Activated CD8-positive, alpha-beta memory T cell treated with anti-CD3 and anti-CD28 coated beads, Interleukin-2, amount 10 ng/mL, durations not matched to agents 7 days and 5 days (primary cell): ENCODE data around the gene DHRS12. TPM values are rescaled to one million over a fixed set of nuclear protein-coding genes. Genes with fewer than 3 reads are reported as not detected.

ENCODE experiments used
- ATAC-seq: fragments of 150-1000 bp; cut with Tn5 transposase; one replicate; pipeline ENCODE4 v1.10.0; 2021; ENCODE audit warnings: moderate library complexity
- CTCF ChIA-PET: fragments of 350-600 bp; sonication (Branson Sonifier 250); formaldehyde crosslinking; loops from one replicate; lab custom pipeline; 2021; ENCODE audit warnings: antibody characterized with exemption; lab: Charles Lee
- DNase-seq: peaks from one replicate; pipeline ENCODE4 v3.0.0-alpha.2; 2020
- H3K27ac Mint-ChIP-seq: one replicate; pipeline ENCODE4 v1.8.0; 2021; ENCODE audit warnings: mild to moderate bottlenecking, mixed read lengths
- H3K27me3 Mint-ChIP-seq: one replicate; pipeline ENCODE4 v1.8.0; 2021; ENCODE audit warnings: mixed read lengths
- H3K36me3 Mint-ChIP-seq: one replicate; pipeline ENCODE4 v1.8.0; 2021; ENCODE audit warnings: mild to moderate bottlenecking, mixed read lengths
- H3K4me1 Mint-ChIP-seq: one replicate; pipeline ENCODE4 v1.8.0; 2021; ENCODE audit warnings: mixed read lengths
- H3K4me3 Mint-ChIP-seq: one replicate; pipeline ENCODE4 v1.8.0; 2021; ENCODE audit warnings: mild to moderate bottlenecking, moderate library complexity, mixed read lengths
- H3K9me3 Mint-ChIP-seq: one replicate; pipeline ENCODE4 v1.8.0; 2022; ENCODE audit warnings: low read depth, mixed read lengths
- total RNA-seq, 2 experiments: library from RNA; stranded (reverse); gene quantifications; one replicate each; pipeline ENCODE4 v1.2.3, GENCODE V29; 2021

The DHRS12 gene
- total RNA-seq, 2 experiments from 2014 or later, result 6.0 to 6.6 TPM

DNA sequence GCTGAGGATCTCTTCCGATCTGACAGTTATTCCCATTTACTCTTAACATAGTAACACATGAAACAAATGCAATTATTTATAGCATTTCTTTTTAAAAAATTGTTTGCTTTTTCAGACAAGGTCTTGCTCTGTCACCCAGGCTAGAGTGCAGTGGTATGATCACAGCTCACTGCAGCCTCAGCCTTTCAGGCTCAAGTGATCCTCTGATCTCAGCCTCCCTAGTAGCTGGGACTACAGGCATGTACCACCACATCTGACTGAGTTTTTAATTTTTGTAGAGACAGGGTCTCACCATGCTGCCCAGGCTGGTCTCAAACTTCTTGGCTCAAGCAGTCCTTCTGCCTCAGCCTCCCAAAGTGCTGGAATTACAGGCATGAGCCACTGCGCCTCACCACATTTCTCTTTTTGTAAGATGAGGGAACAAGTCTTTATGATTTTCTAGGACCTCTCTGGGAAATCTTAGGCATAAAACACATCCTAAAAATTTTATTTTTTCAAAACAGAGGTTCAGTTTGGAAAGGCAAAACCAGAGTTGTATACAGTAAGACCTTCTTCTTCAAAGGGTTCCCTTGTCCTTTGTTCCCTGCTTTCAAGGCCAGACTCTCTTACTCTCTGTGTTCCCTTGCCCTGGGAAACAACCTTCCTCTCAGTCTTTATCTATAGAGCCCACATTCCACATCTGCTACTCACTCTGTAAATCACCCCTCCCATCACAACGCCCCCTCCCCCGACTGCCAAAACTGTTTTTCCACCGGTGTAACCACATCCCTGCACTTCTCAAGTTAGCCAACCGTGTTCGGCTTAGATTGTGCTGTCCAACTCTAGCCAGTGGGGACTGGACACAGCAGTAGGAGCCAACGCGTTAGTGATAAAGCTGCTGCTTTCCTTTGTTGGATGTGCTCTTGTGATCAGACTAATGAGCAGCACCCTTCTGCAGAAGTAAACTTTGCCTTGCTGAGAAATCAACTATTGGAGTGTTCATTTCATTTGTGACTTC is 56.2 kb downstream of the DHRS12 start:
- Mint-ChIP-seq H3K4me3 (no peak overlapping the region), H3K27ac (no peak overlapping the region), H3K27me3 (no peaks in the 10 kb centered on the region), H3K4me1 (no peaks in the 10 kb centered on the region), H3K9me3 (peaks cover 6% of the 10 kb centered on the region), H3K36me3 (peaks cover 32% of the 10 kb centered on the region)
- no peak for DNase-seq
- CTCF ChIA-PET, result no interaction called here
- ATAC-seq, result no peak

DNA sequence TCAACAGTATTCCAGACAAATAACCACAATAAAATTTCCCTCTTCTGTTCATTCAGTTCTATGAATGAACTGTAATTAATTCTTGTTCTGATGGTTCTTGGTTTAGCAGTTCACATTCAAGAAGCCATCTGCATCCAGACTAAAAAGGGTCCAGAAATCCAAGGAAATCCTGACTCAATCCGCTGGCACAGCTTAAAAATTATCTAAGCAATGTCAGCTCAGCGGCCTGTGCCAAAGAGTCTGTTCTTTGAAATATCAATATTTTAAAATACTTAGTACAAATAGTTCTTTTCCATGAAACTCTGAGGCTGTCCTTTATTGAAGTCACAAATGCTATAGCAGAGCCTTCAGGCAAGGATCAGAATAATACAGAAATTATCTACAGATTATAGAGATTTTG is 57.2 kb downstream of the DHRS12 start:
- peaks cover 32% of the 10 kb centered on the region for H3K36me3 Mint-ChIP-seq
- no peak overlapping the region for H3K27ac Mint-ChIP-seq
- H3K4me1 Mint-ChIP-seq, result no peaks in the 10 kb centered on the region
- H3K27me3 Mint-ChIP-seq, result no peaks in the 10 kb centered on the region
- CTCF ChIA-PET, result no interaction called here
- ATAC-seq (no peak), DNase-seq (no peak)
- peaks cover 6% of the 10 kb centered on the region for H3K9me3 Mint-ChIP-seq
- H3K4me3 Mint-ChIP-seq, result no peak overlapping the region

DNA sequence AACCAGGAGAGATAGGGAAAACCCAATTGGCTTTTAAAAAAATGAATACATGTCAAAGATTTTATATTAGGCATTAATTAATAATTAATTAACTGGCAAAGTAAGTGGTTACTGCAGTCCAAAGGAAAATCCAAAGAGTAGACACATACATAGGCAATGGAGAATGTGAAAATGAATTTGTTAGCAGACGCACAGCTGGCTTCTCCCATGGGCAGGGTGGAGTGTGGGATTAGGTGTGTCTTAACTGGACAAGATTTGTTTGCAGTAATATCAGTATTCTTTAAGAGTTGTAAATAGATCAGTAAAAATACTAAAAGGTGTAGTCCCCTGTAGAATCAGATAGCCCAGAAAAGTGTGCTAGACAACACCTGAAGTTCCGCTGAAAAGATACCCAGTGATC is 58.7 kb downstream of the DHRS12 start:
- Mint-ChIP-seq H3K4me1 (no peaks in the 10 kb centered on the region), H3K36me3 (peaks cover 28% of the 10 kb centered on the region)

DNA sequence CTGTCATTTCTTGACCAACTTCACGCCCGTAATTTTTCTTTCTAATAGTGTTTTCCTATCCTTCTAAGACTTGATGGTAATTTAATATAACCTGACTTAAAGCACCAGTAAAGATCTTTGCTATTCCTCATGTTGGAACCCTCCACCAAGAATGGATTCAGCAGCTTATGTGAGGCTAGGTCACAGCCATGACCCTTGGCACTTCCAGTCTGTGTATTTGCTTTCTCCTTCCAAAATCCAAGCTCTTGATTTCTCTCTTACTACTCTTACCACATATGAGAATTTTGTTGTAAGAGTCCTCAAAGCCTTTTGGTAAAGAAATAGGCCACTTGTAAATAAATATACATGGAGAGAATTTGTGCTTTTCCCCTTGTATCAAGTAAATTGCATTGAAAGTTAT is 61.4 kb downstream of the DHRS12 start:
- CTCF ChIA-PET, result interaction anchor here (1.0 kb wide), 1 partner anchor 157 kb away, joined by 3 read pairs; no protein-coding TSS in a partner anchor

More for the DNA sequence above, 58.7 kb downstream of the DHRS12 start:
- CTCF ChIA-PET, result no interaction called here
- ATAC-seq (no peak), DNase-seq (no peak)
- Mint-ChIP-seq H3K9me3 (peaks cover 6% of the 10 kb centered on the region), H3K27ac (no peak overlapping the region), H3K27me3 (no peaks in the 10 kb centered on the region), H3K4me3 (no peak overlapping the region)

DNA sequence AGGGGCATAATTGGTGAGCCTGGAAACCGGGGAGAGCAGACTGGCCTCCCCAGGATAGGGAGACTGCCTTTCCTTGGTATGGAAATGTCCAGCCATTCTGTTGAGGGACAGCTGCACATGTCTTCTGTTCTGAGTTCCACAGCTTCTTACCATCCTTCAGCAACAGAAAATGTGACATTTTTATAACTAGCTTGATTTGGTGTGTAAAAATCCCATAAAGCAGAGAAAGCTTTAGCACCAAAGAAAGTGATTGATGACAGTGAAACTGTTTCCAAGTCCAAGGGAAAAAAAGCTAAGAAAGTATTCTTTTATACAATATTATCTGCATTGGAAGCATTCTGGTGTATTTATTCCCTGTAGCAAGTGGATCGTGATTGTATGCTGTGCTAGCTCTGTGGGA is 61.9 kb downstream of the DHRS12 start:
- no peak overlapping the region for H3K27ac Mint-ChIP-seq
- CTCF ChIA-PET, result no interaction called here
- no peak overlapping the region for H3K4me3 Mint-ChIP-seq
- peaks cover 17% of the 10 kb centered on the region for H3K4me1 Mint-ChIP-seq
- H3K27me3 Mint-ChIP-seq, result no peaks in the 10 kb centered on the region
- H3K36me3 Mint-ChIP-seq, result peaks cover 19% of the 10 kb centered on the region
- no peaks in the 10 kb centered on the region for H3K9me3 Mint-ChIP-seq
- DNase-seq (no peak), ATAC-seq (no peak)

More for the DNA sequence above, 61.4 kb downstream of the DHRS12 start:
- ATAC-seq, result no peak
- no peaks in the 10 kb centered on the region for H3K27me3 Mint-ChIP-seq
- no peak for DNase-seq
- no peak overlapping the region for H3K27ac Mint-ChIP-seq
- peaks cover 12% of the 10 kb centered on the region for H3K4me1 Mint-ChIP-seq
- H3K4me3 Mint-ChIP-seq, result no peak overlapping the region
- H3K9me3 Mint-ChIP-seq, result no peaks in the 10 kb centered on the region
- H3K36me3 Mint-ChIP-seq, result peaks cover 22% of the 10 kb centered on the region

DNA sequence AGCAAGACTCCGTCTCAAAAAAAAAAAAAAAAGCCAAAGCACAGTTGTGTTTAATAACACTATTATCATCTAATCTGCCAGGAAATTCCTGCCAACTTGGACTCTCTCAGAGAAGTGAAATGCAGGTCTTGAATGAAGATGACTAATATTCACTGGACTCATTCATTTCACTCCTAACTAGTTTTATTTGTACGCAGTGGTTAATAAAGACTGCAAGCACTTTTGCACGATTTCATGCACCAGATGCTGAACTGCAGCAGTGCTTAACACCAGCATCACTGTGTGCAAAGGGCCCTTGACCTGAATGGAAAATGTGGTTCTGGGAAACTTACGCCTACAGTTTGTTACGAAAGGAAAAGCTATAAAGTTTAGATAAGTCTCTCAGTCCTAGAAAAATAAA is 63.3 kb downstream of the DHRS12 start:
- no peak overlapping the region for H3K4me3 Mint-ChIP-seq
- no peak overlapping the region for H3K27ac Mint-ChIP-seq
- no peaks in the 10 kb centered on the region for H3K9me3 Mint-ChIP-seq
- CTCF ChIA-PET, result no interaction called here
- ATAC-seq, result no peak
- H3K4me1 Mint-ChIP-seq, result peaks cover 17% of the 10 kb centered on the region
- peaks cover 17% of the 10 kb centered on the region for H3K36me3 Mint-ChIP-seq
- no peaks in the 10 kb centered on the region for H3K27me3 Mint-ChIP-seq
- DNase-seq, result no peak

DNA sequence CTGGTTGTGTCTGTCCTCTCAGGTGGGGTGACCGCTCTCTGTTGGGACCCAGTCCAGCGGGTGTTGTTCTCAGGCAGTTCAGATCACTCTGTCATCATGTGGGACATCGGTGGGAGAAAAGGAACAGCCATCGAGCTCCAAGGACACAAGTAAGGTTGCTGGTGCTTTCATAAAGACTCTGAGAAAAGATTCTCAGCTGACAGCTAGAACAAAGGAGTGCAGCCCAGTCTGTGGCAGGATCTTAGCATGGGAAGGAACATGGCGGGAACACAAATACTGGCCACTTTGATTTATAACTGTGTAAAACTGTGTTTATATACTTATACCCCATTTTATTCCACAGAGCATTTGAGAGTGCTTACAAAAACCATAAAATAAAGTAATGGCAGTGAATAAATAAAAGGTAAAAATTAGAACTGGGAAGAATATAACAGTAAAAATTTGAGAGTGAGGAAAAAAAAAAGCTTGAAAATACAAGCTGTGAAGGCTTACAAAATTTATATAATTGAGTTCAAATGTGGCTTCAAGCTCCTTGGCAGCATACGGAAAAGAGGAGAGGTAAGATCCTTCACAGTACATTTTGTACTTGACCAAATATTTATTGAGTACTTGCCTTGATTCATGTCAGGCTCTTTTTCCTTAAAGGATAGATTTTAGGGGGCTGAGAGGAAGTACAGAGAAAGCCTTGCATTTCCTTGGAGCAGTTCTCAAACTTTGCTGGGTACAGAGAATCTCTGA is 64.8 kb downstream of the DHRS12 start:
- Mint-ChIP-seq H3K36me3 (peaks cover 13% of the 10 kb centered on the region), H3K27ac (no peak overlapping the region), H3K9me3 (no peaks in the 10 kb centered on the region), H3K4me3 (no peak overlapping the region), H3K27me3 (no peaks in the 10 kb centered on the region), H3K4me1 (peaks cover 17% of the 10 kb centered on the region)
- ATAC-seq, result no peak
- DNase-seq, result no peak
- CTCF ChIA-PET, result interaction anchor here (1.2 kb wide), 1 partner anchor 25 kb away, joined by 3 read pairs; no protein-coding TSS in a partner anchor

DNA sequence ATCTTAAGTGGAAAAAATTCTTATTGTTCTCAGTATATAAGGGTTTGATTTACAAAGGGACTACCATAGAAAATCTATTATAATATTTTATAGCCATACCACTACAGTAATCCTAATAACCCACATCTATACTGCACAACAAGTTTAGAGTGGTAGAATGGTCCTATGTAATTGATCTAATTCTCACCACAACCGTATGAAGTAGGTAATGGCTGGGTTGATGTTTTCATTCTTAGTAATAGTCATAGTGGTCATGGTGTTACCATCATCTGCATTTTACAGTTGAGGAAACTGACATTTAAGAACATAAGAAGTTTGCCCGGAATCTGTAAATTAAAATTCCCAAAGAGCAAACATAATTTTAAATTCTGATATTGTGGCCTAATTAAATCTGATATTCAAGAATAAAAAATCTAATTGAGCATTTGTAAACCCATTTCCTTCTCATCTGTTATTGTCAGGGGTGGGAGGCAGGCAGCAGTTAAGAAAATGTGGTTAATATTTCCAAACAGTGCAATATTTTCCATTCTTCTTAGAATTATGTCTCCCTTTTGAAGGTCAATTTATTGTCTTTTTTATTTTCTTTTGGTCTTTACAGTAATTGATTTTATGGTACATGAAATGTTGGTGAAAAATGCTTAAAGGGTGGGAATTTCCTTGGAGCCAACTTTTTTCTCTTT is 65.6 kb downstream of the DHRS12 start:
- Mint-ChIP-seq H3K4me1 (peaks cover 17% of the 10 kb centered on the region), H3K4me3 (no peak overlapping the region), H3K36me3 (peaks cover 9% of the 10 kb centered on the region), H3K9me3 (no peaks in the 10 kb centered on the region), H3K27me3 (no peaks in the 10 kb centered on the region), H3K27ac (no peak overlapping the region)
- ATAC-seq (peak; percentile 71), DNase-seq (no peak)
- CTCF ChIA-PET, result no interaction called here

DNA sequence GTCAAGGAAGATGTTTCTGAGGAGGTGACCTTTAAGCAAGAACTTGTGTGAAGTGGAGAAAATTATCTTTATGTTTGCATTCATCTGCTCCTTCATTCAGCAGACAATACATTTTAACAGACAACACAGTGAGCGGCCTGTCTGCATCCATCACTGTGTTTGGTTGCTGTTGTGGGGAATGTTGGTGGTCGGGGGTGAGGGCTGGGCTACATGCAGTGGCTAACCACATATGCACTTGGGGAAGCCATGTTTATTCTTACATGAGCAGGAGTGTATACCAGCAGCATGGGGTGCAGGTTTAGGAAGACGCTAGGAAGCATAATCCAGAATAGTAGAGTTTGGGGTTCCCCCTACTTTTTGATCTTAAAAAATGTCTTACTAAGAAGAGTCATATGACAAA is 66.4 kb downstream of the DHRS12 start:
- ATAC-seq, result peak; percentile 30
- CTCF ChIA-PET, result no interaction called here
- H3K9me3 Mint-ChIP-seq, result no peaks in the 10 kb centered on the region
- peak; percentile 55 for DNase-seq
- peak overlapping the region; percentile 45 for H3K27ac Mint-ChIP-seq
- H3K27me3 Mint-ChIP-seq, result no peaks in the 10 kb centered on the region
- peaks cover 17% of the 10 kb centered on the region for H3K4me1 Mint-ChIP-seq
- peak overlapping the region; percentile 6 for H3K4me3 Mint-ChIP-seq
- peaks cover 9% of the 10 kb centered on the region for H3K36me3 Mint-ChIP-seq

DNA sequence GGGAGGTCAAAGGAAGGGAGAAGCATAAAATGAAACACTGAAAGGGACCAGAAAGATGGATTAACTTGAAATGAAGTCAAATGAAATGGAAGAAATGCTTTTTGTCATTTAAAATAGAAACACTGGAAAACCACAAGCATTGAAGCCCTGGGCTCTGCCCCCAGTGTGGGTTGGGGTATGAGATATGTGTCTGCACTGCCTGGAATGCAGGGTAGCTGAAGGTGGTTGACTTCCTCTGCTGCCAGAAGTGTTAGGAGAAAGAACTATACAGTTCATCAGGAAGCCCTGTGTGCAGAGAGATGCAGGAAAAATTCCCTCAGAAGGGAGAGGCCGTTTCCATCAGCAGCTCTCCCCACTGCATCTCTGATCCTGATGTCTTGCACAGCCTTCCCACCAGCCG is 69.2 kb downstream of the DHRS12 start:
- ATAC-seq, result no peak
- H3K36me3 Mint-ChIP-seq, result peaks cover 11% of the 10 kb centered on the region
- CTCF ChIA-PET, result no interaction called here
- H3K9me3 Mint-ChIP-seq, result no peaks in the 10 kb centered on the region
- DNase-seq, result no peak
- H3K27me3 Mint-ChIP-seq, result no peaks in the 10 kb centered on the region
- peaks cover 20% of the 10 kb centered on the region for H3K4me1 Mint-ChIP-seq
- no peak overlapping the region for H3K27ac Mint-ChIP-seq
- H3K4me3 Mint-ChIP-seq, result no peak overlapping the region

DNA sequence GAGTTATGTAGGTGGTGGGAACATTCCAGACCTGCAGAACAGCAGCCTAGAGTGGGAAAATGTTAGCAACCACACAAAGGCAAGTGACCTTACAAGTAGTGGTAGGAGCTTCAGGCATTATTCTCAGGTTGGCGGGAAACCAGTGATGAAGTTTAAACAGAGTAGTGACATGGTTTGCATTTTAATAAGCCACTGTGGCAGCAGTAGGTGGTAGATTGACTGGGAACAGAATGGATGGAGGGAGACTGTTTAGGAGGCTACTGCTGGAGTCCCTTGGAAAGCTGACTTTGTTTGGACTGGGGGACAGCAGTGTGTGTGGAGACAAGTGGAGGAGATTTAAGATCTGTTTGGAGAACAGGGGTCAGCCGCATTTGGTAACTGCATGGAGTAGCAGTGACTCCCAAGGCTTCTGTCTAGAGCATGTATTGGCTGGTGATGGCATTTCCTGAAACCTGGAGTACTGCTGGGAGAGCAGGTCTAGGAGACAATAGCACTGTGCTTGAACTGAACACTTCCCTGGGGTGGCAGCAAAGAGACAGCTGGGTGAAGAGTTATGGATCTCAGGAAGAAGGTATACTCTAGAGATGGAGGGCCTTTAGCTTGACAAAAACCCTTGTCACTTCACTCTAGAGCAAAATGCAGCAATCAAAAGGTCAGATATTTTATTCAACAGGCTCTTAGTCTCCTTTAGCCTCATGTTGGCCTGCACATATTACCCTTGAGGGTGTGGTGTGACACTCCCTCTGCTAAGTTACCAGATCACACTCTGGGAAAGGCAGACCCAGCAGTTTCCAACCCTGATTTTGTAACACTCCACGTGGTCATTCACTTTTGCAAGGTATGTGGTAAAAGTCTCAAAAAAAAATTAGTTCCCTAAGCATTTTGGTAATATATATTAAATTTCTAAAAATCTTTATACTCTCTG is 70.3 kb downstream of the DHRS12 start:
- Mint-ChIP-seq H3K4me3 (no peak overlapping the region), H3K27me3 (no peaks in the 10 kb centered on the region), H3K9me3 (no peaks in the 10 kb centered on the region), H3K36me3 (peaks cover 5% of the 10 kb centered on the region), H3K27ac (no peak overlapping the region), H3K4me1 (peaks cover 15% of the 10 kb centered on the region)
- no peak for DNase-seq
- ATAC-seq, result no peak
- CTCF ChIA-PET, result no interaction called here

DNA sequence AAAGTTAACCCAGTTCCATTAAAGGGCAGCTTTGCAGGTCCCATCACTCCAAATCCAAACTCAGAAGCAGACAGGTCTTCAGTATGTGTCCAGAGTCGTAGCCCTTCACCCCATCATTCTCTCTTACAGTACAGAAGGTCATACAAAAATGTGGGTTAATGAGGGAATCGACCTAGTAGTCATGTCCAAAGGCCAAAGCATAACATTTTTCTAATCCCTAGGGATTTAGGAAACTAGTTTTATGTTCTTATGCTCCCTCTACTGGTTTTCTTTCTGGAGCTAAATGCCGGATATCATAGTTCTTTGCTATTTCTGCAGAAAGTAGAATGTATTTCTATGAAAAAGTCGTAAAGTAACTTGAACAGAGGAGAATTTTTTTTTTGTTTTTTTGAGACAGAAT is 72.2 kb downstream of the DHRS12 start:
- Mint-ChIP-seq H3K27me3 (no peaks in the 10 kb centered on the region), H3K27ac (no peak overlapping the region), H3K36me3 (peaks cover 11% of the 10 kb centered on the region), H3K4me3 (no peak overlapping the region), H3K9me3 (no peaks in the 10 kb centered on the region), H3K4me1 (peaks cover 8% of the 10 kb centered on the region)
- DNase-seq (no peak), ATAC-seq (no peak)
- CTCF ChIA-PET, result no interaction called here
